ENCODE data around the gene TMEM123.

GRCh38 chr11:102386136-102386734 is 66.3 kb downstream of the TMEM123 start:
- TF ChIP-seq SRSF1 (optimal IDR thresholded peaks at IDR 0.05; ENCODE audit: low read depth, low read length), result no peak
- TF ChIP-seq, protein P1, sequence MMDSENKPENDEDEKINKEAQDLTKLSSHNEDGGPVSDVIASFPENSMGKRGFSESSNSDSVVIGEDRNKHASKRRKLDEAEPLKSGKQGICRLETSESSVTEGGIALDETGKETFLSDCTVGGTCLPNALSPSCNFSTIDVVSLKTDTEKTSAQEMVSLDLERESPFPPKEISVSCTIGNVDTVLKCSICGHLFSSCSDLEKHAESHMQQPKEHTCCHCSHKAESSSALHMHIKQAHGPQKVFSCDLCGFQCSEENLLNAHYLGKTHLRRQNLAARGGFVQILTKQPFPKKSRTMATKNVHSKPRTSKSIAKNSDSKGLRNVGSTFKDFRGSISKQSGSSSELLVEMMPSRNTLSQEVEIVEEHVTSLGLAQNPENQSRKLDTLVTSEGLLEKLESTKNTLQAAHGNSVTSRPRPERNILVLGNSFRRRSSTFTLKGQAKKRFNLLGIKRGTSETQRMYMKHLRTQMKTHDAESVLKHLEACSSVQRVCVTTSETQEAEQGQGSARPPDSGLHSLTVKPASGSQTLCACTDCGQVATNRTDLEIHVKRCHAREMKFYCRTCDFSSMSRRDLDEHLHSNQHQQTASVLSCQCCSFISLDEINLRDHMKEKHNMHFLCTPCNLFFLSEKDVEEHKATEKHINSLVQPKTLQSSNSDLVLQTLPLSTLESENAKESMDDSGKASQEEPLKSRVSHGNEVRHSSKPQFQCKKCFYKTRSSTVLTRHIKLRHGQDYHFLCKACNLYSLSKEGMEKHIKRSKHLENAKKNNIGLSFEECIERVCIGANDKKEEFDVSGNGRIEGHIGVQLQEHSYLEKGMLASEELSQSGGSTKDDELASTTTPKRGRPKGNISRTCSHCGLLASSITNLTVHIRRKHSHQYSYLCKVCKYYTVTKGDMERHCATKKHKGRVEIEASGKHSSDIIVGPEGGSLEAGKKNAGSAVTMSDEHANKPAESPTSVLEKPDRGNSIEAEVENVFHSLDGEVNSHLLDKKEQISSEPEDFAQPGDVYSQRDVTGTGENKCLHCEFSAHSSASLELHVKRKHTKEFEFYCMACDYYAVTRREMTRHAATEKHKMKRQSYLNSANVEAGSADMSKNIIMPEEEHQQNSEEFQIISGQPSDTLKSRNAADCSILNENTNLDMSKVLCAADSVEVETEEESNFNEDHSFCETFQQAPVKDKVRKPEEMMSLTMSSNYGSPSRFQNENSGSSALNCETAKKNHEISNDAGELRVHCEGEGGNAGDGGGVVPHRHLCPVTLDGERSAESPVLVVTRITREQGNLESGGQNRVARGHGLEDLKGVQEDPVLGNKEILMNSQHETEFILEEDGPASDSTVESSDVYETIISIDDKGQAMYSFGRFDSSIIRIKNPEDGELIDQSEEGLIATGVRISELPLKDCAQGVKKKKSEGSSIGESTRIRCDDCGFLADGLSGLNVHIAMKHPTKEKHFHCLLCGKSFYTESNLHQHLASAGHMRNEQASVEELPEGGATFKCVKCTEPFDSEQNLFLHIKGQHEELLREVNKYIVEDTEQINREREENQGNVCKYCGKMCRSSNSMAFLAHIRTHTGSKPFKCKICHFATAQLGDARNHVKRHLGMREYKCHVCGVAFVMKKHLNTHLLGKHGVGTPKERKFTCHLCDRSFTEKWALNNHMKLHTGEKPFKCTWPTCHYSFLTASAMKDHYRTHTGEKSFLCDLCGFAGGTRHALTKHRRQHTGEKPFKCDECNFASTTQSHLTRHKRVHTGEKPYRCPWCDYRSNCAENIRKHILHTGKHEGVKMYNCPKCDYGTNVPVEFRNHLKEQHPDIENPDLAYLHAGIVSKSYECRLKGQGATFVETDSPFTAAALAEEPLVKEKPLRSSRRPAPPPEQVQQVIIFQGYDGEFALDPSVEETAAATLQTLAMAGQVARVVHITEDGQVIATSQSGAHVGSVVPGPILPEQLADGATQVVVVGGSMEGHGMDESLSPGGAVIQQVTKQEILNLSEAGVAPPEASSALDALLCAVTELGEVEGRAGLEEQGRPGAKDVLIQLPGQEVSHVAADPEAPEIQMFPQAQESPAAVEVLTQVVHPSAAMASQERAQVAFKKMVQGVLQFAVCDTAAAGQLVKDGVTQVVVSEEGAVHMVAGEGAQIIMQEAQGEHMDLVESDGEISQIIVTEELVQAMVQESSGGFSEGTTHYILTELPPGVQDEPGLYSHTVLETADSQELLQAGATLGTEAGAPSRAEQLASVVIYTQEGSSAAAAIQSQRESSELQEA (CRISPR knock-in tag; IDR thresholded peaks at IDR 0.05; ENCODE audit: not compliant biosample characterization), result no peak

Measured in HepG2 (cell line).